GM18507 (cell line): ENCODE data around the gene ASCL3.
"Not testable (repeated sequence)": the region's sequence is repeated elsewhere in the genome, so short reads cannot be mapped to it uniquely, and the experiment has no call there.

ENCODE experiments used
- DNase-seq: peaks from one replicate; pipeline ENCODE4 v3.0.0; 2011; ENCODE audit warnings: low read depth; ENCODE audit not compliant: insufficient read length; ENCODE audit errors: extremely low spot score
- FAIRE-seq: peaks from 2 replicates; lab custom pipeline; 2011; peaks lifted over from hg19 to GRCh38; lab: Jason Lieb, UNC

ASCL3 gene

GRCh38 chr11:8913961-8914660, 28.7 kb downstream of the ASCL3 start:
- DNase-seq: no peak
- peak; percentile 52 for FAIRE-seq

GRCh38 chr11:8911029-8911823, 31.6 kb downstream of the ASCL3 start, which contains the start of gene AKIP1:
AKIP1 (plus strand) TSS chr11:8911189; CDS start chr11:8911450, 261 bp downstream.
- DNase-seq: peak; percentile 86
- peak; percentile 78 for FAIRE-seq

- FAIRE-seq (peak; percentile 24), DNase-seq (no peak)
Observed at GRCh38 chr11:8910649-8911026, 32.2 kb downstream of the ASCL3 start.

- FAIRE-seq (no peak), DNase-seq (no peak)
Observed at GRCh38 chr11:8908099-8908498, 34.7 kb downstream of the ASCL3 start.

GRCh38 chr11:8907116-8907515, 35.7 kb downstream of the ASCL3 start:
- FAIRE-seq: no peak
- no peak for DNase-seq

GRCh38 chr11:8905528-8906165, 37.2 kb downstream of the ASCL3 start:
- no peak for DNase-seq
- no peak for FAIRE-seq

GRCh38 chr11:8899119-8899753, 43.6 kb downstream of the ASCL3 start:
- FAIRE-seq (no peak), DNase-seq (no peak)

GRCh38 chr11:8891185-8891584, 51.6 kb downstream of the ASCL3 start:
- DNase-seq, FAIRE-seq: not testable (repeated sequence)
